Activated T-cell treated with anti-CD3 and anti-CD28 coated beads, Interleukin-2, amount 50 U/mL, for 48 hours (primary cell): ENCODE results near the gene SSBP4.

Experiments used
- DNase-seq, 2 experiments: peaks; one replicate each; pipeline ENCODE4 v3.0.0-alpha.2; 2020

The SSBP4 gene

GRCh38 chr19:18422530-18423191, 3.5 kb downstream of the SSBP4 start:
- peak in 1 of 2 experiments; percentile 48 for DNase-seq

GRCh38 chr19:18423258-18424020, 4.2 kb downstream of the SSBP4 start:
- DNase-seq, result no peak

- no peak for DNase-seq
Observed at GRCh38 chr19:18424122-18424889, 5.1 kb downstream of the SSBP4 start.

GRCh38 chr19:18424890-18425514, 5.8 kb downstream of the SSBP4 start:
- DNase-seq, result no peak

- no peak for DNase-seq
Observed at GRCh38 chr19:18425515-18426415, 6.6 kb downstream of the SSBP4 start.

DNA sequence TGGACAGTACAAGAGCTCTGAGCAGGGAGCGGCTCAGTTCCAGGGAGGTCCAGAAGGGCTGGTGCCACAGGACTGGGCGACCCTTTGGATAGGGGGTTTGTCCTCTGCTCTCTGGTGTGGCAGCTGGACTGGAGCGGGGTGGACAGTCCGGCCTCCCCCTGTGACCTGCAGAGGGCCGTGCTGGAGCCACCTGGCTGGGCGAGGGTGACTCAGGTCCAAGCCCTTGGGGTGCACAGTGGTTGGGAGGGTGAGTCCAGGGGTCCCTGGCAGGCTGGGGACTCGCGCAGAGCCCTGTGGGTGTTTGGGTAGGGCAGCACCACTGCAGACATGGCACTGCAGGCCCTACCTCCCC, 7.2 kb downstream of the SSBP4 start:
- DNase-seq, result no peak

DNA sequence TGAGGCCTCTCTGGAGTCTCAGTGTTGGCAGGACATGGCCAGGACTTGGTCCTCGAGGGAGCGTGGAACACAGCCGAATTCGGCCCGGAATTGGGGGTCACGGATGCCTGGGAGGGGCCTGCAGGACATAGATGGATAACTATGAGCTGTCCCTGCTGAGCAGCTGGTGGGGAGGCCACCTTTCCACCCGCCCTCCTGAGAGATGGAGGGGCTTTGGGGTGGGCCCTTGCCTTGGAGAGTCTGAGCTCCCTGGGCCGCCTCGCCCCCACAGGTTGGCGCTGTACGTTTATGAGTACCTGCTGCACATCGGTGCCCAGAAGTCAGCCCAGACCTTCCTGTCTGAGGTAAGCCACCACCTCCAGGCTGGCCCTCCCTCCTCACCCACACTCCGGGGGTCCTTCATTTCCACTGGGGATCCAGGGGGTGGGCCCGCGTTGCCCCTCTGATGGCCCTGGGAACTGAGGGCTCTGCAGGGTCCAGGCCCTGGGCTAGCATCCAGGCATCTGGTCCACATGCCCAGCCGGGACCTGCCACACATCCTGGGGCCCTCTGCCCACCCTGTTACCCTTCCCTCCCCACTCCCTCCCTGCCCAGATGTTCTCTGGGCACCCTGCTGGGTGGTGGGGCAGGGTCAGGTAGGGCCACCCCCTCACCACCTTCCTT, 8.0 kb downstream of the SSBP4 start:
- DNase-seq, result no peak

GRCh38 chr19:18427743-18428113, 8.5 kb downstream of the SSBP4 start:
- no peak for DNase-seq

GRCh38 chr19:18428173-18428786, 9.1 kb downstream of the SSBP4 start:
- DNase-seq, result no peak

DNA sequence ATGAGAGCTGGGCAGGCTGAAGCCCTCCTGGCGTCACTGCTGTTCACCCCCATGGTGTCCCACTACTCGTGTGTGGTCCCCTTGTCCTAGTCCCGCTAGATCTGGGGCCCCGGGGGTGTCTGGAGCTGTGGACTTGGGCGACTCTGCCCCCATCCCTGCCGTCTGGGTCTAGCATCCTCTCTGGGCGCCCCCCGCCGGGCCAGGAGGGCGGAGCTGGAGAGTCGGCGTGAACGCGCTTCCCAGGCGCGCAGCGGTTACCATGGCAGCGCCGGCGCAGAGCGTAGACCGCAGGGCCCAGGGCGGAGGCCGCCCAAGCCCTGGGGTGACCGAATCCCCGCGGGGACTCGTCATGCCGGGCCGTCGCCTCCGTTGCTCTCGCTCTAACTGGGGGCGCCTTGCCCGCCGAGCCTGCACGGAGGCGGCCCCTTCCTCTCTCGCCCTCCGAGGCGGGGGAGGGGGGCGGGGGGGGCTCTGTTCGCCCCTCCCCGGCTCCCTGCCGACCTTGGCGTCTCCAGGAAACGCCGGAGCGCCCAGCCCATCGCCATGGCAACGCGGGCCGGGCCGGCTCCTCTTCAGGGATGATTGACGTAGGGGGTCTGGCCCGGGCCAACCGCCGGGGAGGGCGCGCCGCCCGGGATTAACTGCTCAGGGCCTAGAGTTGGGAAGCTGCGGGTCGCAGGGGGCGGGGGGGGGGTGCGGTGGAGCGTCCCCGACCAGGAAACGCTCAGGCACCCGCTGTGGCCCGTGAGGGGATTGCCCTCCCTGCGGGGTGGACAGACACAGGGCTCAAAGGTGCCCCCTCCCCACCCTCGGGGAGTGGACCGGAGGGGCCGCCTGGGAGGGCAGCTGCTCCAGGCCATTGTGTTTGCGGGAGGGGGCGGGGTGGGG, 9.8 kb downstream of the SSBP4 start:
- peak; percentile 82 to 85 for DNase-seq

DNA sequence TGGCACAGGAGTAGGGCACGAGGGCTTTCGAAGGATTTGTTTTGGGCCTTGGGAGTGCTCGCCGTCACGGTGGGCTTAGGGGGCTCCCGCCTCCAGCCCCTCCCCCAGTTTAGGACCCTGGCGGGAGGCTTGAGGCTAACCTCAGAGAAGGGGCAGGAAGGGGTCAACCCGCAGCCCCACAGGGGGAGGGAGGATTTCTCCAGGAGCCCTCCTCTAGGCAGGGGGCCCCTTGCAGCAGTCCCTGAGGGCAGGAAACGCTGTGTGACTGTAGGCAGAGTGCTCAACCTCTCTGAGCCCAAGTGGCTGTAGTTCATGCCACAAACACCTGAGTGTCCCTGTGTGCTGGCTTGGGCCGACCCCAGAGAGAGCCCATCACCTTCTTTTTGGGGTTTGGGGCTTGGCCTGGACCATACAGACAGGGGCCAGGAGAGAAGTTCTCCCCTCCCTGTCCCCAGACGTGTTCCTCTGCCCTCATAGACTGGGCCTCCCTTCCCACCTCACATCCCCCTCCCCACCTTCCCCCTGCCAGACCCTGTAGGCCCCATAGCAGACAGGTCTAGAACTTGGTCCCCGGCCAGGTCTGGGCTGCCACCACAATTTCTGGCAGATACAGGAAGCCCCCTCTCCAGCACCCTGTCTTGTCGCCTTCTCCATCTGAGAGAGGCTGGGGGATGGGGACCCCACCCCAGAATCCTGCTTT, 10.7 kb downstream of the SSBP4 start:
- DNase-seq, result peak in 1 of 2 experiments; percentile 48

DNA sequence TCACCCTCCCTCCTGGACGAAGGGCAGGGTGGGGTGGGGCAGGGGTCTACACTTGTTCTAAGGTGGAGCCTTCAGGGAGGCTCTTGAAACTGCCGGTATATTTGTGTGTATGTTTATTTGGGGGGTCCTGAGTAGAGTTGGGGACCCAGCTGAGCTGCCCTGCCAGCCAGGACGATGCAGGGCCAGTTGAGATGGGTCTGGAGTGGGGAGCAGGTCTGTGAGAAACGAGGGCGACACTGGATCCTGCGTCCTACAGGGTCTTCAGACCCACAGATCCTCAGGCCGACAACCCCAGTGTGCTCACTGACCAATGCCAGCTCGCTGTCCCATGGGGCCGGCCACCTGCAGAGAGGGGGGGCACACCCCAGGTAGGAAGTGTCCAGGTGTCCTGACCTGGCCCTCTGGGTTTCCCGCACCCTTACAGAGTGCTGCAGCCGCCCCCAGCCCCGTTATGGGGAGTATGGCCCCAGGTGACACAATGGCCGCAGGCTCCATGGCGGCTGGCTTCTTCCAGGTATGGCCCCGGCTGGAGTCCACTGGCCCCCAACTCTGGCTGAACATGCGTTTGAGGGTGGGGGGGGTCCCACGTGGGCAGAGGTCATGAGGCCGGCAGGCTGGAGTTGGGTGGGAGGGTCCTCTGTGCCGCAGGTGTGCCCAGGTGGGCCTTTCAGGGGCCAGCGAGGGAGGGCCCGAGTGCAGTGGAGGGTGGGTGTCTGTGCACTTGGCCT, 11.4 kb downstream of the SSBP4 start:
- no peak for DNase-seq

- no peak for DNase-seq
Observed at GRCh38 chr19:18431351-18432197, 12.4 kb downstream of the SSBP4 start.

- no peak for DNase-seq
Observed at GRCh38 chr19:18432275-18433014, 13.2 kb downstream of the SSBP4 start.

GRCh38 chr19:18433015-18433691, 14.0 kb downstream of the SSBP4 start:
- peak in 1 of 2 experiments; percentile 52 for DNase-seq

- DNase-seq, result no peak
Observed at GRCh38 chr19:18433735-18434398, 14.7 kb downstream of the SSBP4 start.
